Activated CD4-positive, alpha-beta T cell treated with anti-CD3 and anti-CD28 coated beads for 24 hours (primary cell): ENCODE results near the gene CLPTM1.
"Not testable (repeated sequence)": the region's sequence is repeated elsewhere in the genome, so short reads cannot be mapped to it uniquely, and the experiment has no call there.

Source experiments
- DNase-seq, 2 donors: peaks; one replicate each; pipeline ENCODE4 v3.0.0-alpha.2; 2020; ENCODE audit warnings: low read depth in 2 of 2

CLPTM1 gene

GRCh38 chr19:44942067-44942571, 13.1 kb upstream of the CLPTM1 start, which contains the start of gene APOC4:
APOC4 (plus strand) TSS chr19:44942237; CDS start chr19:44942278, 41 bp downstream.
- no peak for DNase-seq

- no peak for DNase-seq
These were observed 11.4 kb upstream of the CLPTM1 start for GRCh38 chr19:44943801-44944249.

DNA sequence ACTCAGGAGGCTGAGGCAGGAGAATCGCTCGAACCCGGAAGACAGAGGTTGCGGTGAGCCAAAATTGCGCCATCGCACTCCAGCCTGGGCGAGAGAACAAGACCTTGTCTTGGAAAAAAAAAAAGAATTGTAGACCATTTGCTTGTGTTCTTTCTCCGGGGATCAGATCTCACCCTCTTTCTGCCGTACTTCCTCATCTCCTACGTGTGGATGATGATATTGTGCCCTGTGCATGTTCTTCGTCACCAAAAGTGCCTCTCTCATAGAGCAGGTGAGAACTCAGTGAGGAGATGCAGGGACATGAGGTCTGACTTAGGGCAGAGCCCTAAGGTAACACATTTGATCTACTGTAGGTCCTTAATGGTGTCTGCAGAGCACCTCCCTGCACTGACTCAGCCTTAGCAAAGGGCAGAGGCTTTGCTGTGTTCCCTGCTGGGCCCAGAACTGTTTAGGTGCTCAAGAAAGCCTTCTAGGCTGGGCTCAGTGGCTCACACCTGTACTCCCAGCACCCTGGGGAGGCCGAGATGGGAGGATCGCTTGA, 8.1 kb upstream of the CLPTM1 start:
- no peak for DNase-seq

- DNase-seq: no peak
These were observed 6.9 kb upstream of the CLPTM1 start for GRCh38 chr19:44948237-44948636.

DNA sequence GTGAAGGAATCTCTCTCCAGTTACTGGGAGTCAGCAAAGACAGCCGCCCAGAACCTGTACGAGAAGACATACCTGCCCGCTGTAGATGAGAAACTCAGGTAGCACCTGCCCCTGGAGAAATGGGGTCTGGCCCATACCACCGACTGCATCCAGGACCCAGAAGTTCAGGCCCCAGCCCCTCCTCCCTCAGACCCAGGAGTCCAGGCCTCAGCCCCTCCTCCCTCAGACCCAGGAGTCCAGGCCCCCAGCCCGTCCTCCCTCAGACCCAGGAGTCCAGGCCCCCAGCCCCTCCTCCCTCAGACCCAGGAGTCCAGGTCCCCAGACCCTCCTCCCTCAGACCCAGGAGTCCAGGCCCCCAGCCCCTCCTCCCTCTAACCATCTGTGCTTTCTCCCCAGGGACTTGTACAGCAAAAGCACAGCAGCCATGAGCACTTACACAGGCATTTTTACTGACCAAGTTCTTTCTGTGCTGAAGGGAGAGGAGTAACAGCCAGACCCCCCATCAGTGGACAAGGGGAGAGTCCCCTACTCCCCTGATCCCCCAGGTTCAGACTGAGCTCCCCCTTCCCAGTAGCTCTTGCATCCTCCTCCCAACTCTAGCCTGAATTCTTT, 6.3 kb upstream of the CLPTM1 start:
- DNase-seq: no peak

DNA sequence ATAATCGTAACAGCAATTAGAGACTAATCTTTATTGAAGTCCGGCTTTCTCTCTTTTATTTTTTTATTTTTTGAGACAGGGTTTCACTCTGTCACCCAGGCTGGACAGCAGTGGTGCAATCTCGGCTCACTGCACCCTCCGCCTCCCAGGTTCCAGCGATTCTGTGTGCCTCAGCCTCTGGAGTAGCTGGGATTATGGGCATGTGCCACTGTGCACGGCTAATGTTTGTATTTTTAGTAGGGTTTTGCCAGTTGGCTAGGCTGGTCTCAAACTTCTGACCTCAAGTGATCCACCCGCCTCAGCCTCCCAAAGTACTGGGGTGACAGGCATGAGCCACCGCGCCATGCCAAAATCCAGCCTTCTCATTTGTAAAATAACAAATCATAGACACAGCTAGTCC, 5.6 kb upstream of the CLPTM1 start:
- no peak for DNase-seq

DNA sequence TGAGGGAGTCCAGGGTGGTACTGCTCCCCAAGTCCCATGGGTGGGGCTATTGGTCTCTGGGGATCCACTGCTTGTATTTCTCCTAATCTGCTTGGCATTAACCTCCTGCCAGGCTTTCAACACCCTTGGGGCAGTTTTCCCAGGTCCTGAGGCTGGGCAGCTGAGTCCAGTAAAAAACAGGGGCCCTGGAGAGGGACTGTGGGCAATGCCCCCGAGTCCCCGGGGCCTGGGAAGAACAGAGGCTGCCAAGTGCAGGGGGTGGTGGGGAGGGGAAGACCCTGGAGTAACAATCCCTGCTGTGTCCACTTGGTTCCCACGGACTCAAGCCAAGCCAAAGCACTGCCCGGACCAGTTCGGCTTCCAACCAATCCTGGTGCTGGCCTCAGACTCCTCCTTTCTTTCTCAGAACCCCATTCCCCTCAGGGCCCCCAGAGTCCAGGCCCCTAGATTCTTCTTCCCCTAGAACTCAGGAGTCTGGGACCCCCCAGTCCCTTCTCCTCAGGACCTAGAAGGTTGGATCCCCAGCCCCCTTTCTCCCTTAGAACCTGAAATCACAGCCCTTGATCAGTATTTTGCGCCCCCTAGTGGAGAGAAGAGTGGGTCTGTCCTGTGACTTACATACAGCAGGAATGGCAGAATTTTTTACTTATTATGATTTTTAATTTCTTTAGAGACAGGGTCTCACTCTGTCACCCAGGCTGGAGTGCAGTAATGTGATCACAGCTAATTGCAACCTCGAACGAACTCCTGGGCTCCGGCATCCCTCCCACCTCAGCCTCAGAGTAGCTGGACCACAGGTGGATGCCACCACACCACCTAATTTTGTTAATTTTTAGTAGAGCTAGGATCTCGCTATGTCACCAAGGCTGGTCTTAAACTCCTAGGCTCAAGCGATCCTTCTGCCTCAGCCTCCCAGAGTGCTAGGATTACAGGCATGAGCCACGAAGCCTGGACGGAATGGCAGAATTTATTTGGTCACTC, 3.7 kb upstream of the CLPTM1 start:
- DNase-seq: peak; percentile 35 to 63

DNA sequence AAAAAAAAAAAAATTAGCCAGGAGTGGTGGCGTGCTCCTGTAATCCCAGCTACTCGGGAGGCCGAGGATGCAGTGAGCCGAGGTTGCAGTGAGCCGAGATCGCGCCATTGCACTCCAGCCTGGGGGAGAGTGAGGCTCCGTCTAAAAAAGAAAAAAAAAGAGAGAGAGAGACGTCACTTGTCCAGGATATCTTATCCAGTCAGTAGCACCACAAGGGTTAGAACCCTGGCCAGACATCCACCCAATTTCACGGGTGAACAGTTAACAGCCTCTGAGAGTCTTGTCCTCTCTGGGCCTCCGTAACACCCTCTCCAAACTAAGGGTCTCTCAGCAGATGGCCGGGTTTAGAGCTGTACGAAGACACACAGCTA, 917 bp upstream of the CLPTM1 start:
- DNase-seq: no peak

DNA sequence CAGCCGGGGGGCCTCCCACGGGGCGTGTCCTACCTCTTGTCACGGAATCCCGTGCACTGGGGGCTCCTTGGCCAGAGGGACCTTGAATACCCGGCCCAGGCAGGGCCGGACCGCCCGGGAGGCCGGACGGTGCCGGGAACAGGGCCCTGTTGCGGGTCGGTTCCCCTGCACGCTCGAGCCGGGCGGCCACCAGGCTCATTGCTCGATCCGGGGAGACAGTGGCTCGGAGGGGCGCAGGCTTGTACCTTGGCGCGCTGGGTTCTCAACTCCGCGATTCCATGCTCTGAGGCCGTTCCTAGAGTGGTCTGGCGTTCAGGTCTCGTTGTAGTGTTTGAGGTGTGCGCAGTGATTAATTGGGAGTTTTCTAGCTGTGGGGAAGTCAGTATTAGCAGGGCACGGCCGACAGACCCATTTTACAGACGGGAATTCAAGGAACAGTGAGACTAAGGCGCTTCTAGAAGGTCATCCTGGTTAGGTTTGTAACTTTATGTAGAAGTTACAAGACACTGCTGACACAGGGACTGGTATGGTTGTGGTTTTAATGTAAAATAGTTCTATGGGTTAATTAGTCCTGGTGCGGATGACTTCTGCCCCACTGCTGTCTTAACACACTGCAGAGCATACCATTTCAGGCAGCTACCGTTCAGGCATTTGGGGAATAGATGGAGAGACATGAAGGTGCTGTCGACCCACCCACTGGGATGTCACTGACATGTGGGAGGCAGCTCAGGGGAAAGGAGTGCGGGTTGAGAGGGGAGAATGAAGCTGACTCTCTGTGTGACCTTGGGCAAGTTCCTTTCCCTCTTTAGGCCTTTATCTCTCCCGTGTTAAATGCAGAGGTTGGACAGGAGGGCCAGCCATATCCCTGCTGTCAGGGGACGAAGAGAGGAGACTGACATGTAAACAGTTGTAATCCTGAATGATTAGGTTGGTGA, 592 bp downstream of the CLPTM1 start:
- no peak for DNase-seq

- DNase-seq: no peak
These were observed 2.3 kb downstream of the CLPTM1 start for GRCh38 chr19:44957526-44957925.

- no peak for DNase-seq
These were observed 2.9 kb downstream of the CLPTM1 start for GRCh38 chr19:44958090-44958489.

GRCh38 chr19:44959691-44960090, 4.5 kb downstream of the CLPTM1 start:
- DNase-seq: no peak

- no peak for DNase-seq
These were observed 5.9 kb downstream of the CLPTM1 start for GRCh38 chr19:44960906-44961728.

DNA sequence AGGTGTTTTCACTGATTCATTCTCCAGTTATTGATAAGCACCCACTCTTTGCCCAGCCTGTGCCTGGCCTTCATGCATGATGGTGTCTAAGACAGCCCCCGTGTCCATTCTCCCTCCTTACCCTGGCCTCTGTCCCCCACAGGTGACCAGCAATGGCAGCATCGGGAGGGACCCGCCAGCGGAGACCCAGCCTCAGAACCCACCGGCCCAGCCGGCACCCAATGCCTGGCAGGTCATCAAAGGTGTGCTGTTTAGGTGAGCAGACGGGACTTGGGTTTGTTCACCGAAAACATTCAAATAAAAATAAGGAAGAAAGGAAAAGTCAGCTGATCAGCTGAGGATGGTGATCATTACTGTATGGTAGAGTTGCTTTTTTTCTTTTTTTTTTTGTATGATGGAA, 6.6 kb downstream of the CLPTM1 start:
- DNase-seq: no peak

DNA sequence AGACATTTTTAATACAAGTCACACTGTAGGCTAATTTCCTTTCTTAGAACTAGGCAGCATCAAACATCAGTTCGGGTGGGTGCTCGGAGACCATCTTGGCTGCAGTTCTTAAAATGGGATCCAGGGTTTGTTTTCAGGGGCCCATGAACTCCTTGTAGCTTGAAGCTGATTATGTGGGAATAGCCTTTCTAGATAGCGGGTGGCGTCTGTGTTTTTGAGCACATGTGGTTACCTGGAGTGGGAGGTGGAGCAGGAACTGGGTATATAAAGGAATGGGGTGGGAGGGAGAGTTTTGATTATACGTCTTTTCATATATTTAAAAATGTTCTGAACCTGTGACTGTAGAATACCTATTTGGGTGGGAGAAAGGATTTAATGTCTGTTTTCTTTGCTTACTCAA, 12.9 kb downstream of the CLPTM1 start:
- DNase-seq: no peak

DNA sequence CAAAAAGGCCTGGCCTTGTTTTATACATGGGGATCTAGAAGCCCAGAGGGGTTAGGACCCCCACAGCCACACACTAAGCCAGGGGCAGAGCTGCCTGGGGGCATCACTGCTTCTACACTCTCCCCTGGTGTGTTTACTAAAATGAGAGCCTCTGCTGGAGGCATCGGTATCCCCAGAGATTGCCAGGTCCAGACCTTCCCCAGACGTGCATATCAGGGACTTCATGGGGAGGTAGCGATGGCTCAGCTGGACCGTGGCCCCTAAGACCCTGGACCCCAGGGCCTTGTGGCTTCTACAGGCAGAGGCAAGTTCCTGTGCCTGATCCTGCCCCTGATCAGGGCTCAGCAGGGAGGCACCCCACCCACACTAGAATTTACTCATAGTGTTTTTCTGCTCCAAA, 13.5 kb downstream of the CLPTM1 start:
- no peak for DNase-seq

GRCh38 chr19:44969437-44969836, 14.3 kb downstream of the CLPTM1 start:
- DNase-seq: no peak

- not testable (repeated sequence) for DNase-seq
These were observed 16.3 kb downstream of the CLPTM1 start for GRCh38 chr19:44971451-44971850.

DNA sequence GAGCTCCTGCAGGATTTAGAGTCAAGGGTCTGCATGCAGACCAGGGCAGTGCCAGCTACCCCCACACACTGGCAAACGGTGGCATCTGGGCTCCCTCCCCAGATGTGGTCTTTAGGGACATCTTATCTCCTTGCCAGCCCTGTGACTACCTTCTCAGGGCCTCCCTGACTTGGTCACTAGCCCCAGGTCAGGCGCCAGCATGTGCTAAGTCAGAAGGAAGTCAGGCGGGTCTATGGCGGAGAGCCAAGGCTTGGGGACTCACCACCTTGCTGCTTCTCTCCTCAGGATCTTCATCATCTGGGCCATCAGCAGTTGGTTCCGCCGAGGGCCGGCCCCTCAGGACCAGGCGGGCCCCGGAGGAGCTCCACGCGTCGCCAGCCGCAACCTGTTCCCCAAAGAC, 17.6 kb downstream of the CLPTM1 start:
- DNase-seq: no peak

GRCh38 chr19:44973982-44974735, 19.0 kb downstream of the CLPTM1 start:
- no peak for DNase-seq
